ENCODE measurements around the gene HSF4. TPM values are rescaled to one million over a fixed set of nuclear protein-coding genes. Genes with fewer than 3 reads are reported as not detected.
A peak's percentile ranks its signal among the peaks of the same experiment; 100 is the strongest.

The HSF4 gene, protein sequence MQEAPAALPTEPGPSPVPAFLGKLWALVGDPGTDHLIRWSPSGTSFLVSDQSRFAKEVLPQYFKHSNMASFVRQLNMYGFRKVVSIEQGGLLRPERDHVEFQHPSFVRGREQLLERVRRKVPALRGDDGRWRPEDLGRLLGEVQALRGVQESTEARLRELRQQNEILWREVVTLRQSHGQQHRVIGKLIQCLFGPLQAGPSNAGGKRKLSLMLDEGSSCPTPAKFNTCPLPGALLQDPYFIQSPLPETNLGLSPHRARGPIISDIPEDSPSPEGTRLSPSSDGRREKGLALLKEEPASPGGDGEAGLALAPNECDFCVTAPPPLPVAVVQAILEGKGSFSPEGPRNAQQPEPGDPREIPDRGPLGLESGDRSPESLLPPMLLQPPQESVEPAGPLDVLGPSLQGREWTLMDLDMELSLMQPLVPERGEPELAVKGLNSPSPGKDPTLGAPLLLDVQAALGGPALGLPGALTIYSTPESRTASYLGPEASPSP
- 2.4 and 9.4 TPM in 2 replicates for total RNA-seq

DNA sequence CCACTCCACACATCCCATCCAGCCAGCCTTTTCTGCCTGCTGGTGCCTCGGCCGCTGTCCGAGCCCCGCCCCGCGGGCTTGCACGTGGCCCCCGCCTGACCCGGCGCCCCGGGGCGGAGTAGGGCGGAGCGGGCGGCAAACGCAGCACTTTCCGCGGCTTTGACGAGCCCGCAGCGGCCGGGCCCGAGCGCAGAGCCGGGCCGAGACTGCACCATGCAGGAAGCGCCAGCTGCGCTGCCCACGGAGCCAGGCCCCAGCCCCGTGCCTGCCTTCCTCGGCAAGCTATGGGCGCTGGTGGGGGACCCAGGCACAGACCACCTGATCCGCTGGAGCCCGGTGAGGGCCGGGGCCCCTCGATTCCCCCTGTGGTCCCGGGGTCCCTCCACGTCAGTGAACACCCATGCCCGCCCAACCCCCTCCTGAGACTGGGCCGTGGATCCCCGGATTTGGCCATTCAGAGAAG lies at the start of gene HSF4:
TSS of gene HSF4 (plus strand) at position 147 of the 463 bp plus-strand sequence. CDS start at position 214, 67 bp downstream.

DNA sequence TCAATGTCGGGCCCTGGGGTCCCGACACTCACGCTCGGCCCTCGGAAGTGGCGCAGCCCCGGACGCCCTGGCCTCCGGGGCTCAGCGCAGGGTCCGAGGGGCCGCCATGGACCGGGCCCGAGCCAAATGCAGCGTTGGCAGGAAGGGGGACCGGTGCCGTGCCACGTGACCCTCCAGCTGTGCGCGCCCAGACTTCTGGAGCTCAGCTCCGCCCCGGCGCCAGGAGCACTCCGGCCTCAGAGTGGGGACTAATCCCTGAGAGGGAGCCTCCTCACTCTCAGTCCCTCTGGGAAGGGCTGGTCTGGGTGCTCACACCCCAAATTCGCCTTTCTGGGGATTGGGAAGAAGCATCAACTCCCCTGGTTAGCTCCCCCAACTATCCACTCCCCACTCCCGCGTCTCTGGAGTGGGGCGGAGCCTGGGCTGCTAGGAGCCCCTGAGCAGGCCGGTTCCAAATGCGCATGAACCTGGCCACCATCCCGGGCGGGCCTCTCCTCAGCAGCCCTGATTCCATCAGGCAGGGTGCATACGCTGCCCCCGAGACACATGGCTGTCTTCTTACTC lies 13.6 kb upstream of the HSF4 start, which contains the start of gene B3GNT9:
TSS of gene B3GNT9 (minus strand) at position 166 of the 564 bp plus-strand sequence. CDS start 513 bp downstream, outside the sequence.

DNA sequence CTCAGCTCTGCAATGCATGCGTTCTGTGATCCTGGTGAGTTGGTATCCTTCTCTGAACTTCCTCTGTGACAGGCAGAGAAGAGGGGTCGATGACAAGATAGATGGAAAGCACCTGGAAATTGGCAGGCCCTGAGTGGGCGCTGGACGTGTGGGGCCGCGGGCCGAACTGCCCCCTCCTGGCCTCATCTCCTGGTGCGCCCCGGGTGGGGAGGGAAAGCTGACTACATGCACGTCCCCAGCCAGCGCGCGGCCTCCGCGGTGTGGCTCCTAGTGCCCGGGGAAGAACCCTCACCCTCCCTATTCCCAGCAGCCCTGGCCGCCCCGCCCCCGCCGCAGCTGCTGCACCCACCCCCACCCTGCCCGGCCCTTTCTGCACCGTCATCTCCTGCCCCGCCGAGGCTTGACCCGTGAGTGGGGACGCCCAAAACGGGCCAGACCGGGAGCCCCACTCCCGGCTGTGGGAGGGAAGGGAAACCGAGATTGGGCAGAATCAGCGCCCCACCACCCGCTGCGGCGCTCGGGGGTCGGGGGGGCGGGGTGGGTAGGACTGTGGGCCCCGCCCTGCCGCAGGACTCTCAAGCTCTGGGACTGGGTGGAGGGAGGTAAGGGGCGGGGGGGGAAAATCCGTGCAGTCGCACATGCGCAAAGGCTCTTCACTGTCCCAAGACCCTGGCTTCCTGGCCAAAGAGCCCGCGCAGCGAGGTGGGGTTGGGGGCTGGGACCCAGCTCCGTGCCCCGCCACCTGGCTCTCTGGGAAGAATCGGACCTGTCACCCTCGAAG lies 5.8 kb downstream of the HSF4 start, which contains the start of gene NOL3:
TSS of gene NOL3 (plus strand) at position 371 of the 781 bp plus-strand sequence.

DNA sequence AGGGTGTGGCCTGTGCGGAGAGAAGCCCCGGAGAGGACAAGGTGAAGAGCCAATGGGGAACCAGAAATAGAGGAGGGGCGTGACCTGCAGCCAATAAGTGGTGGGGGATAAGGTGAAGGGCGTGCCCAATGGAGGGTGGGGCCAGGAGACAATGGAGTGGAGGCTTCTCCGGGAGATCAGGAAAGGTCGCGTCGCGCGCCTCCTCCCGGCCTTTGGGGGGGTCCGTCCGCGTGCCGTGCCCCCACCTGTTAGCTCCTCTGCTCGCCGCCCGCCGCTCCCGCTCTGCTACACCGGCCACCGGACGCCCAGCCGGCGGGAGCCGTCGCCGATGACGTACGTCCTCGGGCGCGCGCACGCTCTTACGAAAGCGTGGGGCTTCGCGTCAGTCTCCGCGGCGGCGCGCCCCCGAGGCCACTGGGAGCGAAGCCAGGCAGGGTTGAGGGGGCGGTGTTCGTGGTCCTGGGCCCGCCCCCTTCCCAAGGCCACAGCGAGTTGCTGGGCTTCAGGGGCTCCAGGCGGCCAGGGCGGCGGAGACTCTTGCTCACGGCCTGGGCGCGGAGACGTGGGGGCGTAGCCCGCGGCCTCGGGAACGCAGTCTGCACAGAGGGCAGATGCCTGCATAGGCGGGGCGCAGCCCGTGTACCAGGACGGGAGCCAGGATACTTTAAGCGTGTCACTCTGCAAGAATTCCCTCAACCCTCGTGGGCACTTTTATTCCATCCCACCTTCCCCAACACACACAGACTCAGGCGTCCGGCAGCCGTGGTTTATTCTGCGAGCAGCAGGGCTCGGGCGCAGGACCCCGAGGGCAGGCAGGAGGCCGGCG lies 19.3 kb downstream of the HSF4 start, which contains the start of gene MATCAP1:
TSS of gene MATCAP1 (minus strand) at position 337 of the 826 bp plus-strand sequence. CDS start 3,353 bp downstream, outside the sequence.

DNA sequence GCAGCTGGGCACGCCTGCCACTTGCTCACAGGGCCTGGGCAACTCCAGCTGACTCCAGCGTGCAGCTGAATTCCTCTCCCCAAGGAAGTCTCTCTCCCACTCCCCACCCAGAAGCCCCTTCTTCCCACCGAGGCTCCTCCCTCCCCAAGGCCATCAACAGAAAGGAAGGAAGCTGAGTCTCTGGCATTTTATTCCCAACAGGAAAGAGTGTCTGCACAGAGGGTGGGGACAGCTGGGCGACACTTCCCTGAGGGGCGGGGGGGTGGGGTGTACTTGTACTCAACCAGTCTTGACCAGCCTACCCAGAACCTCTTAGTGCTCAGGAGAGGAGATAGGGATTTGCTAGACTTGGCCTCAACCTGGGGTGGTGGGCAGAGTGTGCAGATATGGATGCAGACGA lies 25.5 kb downstream of the HSF4 start, which contains the start of gene EXOC3L1:
TSS of gene EXOC3L1 (minus strand) at position 96 of the 400 bp plus-strand sequence. CDS start 460 bp downstream, outside the sequence.

DNA sequence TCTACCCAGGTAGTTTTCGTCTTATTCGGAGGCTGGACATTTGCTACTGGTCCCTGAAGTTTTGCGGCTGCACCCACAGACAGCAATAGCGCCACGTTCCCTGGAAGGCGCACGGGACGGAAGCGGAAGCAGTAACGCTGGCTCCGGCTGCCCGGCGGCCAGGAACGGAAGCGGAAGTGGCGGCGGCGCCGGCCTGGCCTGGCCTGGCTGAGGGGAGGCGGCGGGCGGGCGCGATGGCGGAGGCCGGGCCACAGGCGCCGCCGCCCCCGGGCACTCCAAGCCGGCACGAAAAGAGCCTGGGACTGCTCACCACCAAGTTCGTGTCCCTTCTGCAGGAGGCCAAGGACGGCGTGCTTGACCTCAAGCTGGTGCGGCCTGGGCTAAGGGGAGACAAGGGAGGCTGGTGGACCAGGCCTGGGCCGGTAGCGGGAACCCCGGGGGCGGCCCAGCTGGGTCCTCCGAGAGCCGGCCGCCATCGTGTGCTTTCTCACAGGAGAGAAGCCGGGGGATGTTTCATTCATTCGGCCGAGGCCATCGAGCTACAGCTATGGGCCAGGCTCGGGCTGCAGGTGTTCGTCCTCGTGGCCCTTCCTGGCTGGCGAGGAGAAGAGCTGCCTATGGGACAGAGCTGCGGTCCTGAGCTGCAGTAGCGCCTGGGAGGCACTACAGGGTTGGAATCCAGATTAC lies 27.6 kb downstream of the HSF4 start, which contains the start of gene E2F4:
TSS of gene E2F4 (plus strand) at position 161 of the 687 bp plus-strand sequence. CDS start at position 234, 73 bp downstream.

DNA sequence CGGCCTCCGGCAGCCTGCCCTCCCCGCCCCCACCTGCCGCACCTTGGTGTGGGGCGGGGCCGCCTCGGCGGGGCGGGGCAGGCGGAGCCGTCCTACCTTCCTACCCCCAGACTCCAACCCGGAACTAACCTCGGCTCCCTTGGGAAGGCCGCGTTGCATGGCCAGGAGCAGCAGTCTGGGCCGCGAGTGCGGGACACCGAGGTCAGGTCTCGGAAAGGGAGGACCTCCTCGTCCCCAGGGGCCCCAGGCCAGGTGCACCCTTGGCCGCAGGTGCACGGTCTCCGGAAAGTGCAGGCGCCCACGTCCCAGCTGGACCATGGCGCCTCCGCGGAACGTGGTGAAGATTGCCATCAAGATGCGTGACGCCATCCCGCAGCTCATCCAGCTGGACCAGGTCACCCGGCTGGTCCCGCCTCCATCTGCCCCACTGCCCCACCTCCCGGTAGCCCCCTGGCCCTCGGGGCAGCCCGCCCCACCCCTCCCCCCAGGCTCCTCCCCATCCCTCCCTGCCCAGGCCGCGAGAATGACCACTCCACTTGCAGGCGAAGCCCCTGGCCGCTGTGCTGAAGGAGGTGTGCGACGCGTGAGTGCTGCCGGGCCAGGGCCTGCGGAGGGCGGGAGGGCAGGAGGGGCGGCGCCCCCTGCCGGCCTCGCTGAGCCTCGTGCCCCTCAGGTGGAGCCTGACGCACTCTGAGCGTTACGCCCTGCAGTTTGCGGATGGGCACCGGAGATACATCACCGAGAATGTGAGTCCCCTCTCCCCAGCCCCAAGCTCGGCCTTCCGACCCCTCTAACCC lies 34.7 kb downstream of the HSF4 start, which contains the start of gene ELMO3:
TSS of gene ELMO3 (plus strand) at position 121 of the 797 bp plus-strand sequence. CDS start at position 317, 196 bp downstream.

Small RNA genes lying within 50 kb of the gene (small RNA-seq; reads per million reads assigned to genes)
- 2.2 reads per million, percentile 71 among the genes with 10 or more reads in this experiment for gene MIR328 (ENCODE audit: low replicate concordance)

Other genes starting within 250 kb of the HSF4 start
- gene CDH16, start 245.9 kb upstream of the HSF4 start, total RNA-seq = not detected in 2 replicates
- 11.0 and 25.8 TPM in 2 replicates for gene RRAD, start 239.2 kb upstream of the HSF4 start, total RNA-seq
- 149 and 154 TPM in 2 replicates for gene CIAO2B, start 230.3 kb upstream of the HSF4 start, total RNA-seq
- 38.7 and 46.4 TPM in 2 replicates for gene CES2, start 229.2 kb upstream of the HSF4 start, total RNA-seq
- gene CES3, start 203.5 kb upstream of the HSF4 start, total RNA-seq = 0.22 TPM in 1 of 2 replicates, not detected in the other
- 2.7 and 2.8 TPM in 2 replicates for gene CES4A, start 176.2 kb upstream of the HSF4 start, total RNA-seq
- gene CBFB, start 135.6 kb upstream of the HSF4 start, total RNA-seq = 88.4 and 124 TPM in 2 replicates
- 14.0 and 21.0 TPM in 2 replicates for gene PHAF1, start 54.8 kb upstream of the HSF4 start, total RNA-seq
- 57.3 and 63.7 TPM in 2 replicates for gene B3GNT9, start 13.7 kb upstream of the HSF4 start, total RNA-seq
- gene TRADD, start 4.8 kb upstream of the HSF4 start, total RNA-seq = 19.8 and 24.3 TPM in 2 replicates
- 9.6 and 12.7 TPM in 2 replicates for gene FBXL8, start 4.8 kb upstream of the HSF4 start, total RNA-seq
- gene NOL3, start 5.8 kb downstream of the HSF4 start, total RNA-seq = 13.6 and 15.6 TPM in 2 replicates
- gene MATCAP1, start 19.2 kb downstream of the HSF4 start, total RNA-seq = 5.0 and 11.2 TPM in 2 replicates
- not detected in 2 replicates for gene EXOC3L1, start 25.4 kb downstream of the HSF4 start, total RNA-seq
- 69.6 and 120 TPM in 2 replicates for gene E2F4, start 27.4 kb downstream of the HSF4 start, total RNA-seq
- 0.72 and 0.88 TPM in 2 replicates for gene ELMO3, start 34.4 kb downstream of the HSF4 start, total RNA-seq
- gene TMEM208, start 62.4 kb downstream of the HSF4 start, total RNA-seq = 36.4 and 42.0 TPM in 2 replicates
- gene FHOD1, start 82.7 kb downstream of the HSF4 start, total RNA-seq = 7.0 and 40.2 TPM in 2 replicates
- gene SLC9A5, start 84.2 kb downstream of the HSF4 start, total RNA-seq = 1.1 and 1.6 TPM in 2 replicates
- 6.6 and 21.0 TPM in 2 replicates for gene PLEKHG4, start 114.8 kb downstream of the HSF4 start, total RNA-seq
- under 0.01 TPM in 1 of 2 replicates, not detected in the other for gene KCTD19, start 162.0 kb downstream of the HSF4 start, total RNA-seq
- not detected in 2 replicates for gene LRRC36, start 162.1 kb downstream of the HSF4 start, total RNA-seq
- 0.88 and 1.1 TPM in 2 replicates for gene TPPP3, start 228.8 kb downstream of the HSF4 start, total RNA-seq

Data from placental pericyte (primary cell).